ENCODE data around the gene CTSV. TPM values are rescaled to one million over a fixed set of nuclear protein-coding genes. Genes with fewer than 3 reads are reported as not detected.
A peak's percentile ranks its signal among the peaks of the same experiment; 100 is the strongest.
"Not testable (repeated sequence)": the region's sequence is repeated elsewhere in the genome, so short reads cannot be mapped to it uniquely, and the experiment has no call there.

The CTSV gene
- total RNA-seq, 1 experiment from 2014 or later: 2.8 TPM

DNA sequence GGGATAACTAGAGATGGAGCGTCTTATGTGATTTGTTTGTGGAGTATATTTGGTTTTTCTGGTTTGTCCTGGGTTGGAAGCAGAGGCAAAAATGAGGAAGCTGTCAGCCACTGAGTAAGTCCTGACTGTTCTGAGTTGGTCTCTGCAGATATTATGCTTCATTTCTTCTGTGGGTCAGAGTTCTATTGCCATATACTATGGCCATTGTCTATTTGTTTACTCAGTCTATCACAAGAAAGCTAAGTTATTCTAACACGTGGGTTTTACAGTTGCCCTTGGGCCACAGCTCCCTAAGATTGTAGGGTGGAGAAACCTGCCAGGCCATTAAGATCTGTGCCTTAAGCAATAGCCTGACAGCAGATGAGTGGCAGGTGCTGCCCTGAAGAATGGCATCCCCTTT, 3.0 kb upstream of the CTSV start:
- Mint-ChIP-seq H3K27ac (ENCODE audit: low read depth, unreplicated experiment) (no peak overlapping the region), H3K9me3 (ENCODE audit: unreplicated experiment) (no peaks in the 10 kb centered on the region), H3K27me3 (ENCODE audit: insufficient read depth, unreplicated experiment) (no peaks in the 10 kb centered on the region), H3K4me1 (ENCODE audit: insufficient read depth, unreplicated experiment) (peaks cover 9% of the 10 kb centered on the region), H3K4me3 (ENCODE audit: unreplicated experiment) (no peak overlapping the region), H3K36me3 (ENCODE audit: insufficient read depth, unreplicated experiment) (no peaks in the 10 kb centered on the region)
- BruUV-seq (replicated peaks): no TSS peak
- DNase-seq (ENCODE audit: unreplicated experiment): no peak
- TF ChIP-seq, protein P1, sequence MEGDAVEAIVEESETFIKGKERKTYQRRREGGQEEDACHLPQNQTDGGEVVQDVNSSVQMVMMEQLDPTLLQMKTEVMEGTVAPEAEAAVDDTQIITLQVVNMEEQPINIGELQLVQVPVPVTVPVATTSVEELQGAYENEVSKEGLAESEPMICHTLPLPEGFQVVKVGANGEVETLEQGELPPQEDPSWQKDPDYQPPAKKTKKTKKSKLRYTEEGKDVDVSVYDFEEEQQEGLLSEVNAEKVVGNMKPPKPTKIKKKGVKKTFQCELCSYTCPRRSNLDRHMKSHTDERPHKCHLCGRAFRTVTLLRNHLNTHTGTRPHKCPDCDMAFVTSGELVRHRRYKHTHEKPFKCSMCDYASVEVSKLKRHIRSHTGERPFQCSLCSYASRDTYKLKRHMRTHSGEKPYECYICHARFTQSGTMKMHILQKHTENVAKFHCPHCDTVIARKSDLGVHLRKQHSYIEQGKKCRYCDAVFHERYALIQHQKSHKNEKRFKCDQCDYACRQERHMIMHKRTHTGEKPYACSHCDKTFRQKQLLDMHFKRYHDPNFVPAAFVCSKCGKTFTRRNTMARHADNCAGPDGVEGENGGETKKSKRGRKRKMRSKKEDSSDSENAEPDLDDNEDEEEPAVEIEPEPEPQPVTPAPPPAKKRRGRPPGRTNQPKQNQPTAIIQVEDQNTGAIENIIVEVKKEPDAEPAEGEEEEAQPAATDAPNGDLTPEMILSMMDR (IDR thresholded peaks at IDR 0.05; ENCODE audit: unreplicated experiment): no peak
- POLR2A ChIA-PET: interaction anchor here (0.6 to 1.6 kb wide), 3 partner anchors 170 to 395 kb away, joined by 3 to 5 read pairs (median 3); partner anchors contain the start of gene ZNF782
- intact Hi-C loops (cut with micrococcal nuclease): no loop called here
- CTCF ChIA-PET: interaction anchor here (0.6 kb wide), 1 partner anchor 166 kb away, joined by 3 read pairs; no protein-coding TSS in a partner anchor

DNA sequence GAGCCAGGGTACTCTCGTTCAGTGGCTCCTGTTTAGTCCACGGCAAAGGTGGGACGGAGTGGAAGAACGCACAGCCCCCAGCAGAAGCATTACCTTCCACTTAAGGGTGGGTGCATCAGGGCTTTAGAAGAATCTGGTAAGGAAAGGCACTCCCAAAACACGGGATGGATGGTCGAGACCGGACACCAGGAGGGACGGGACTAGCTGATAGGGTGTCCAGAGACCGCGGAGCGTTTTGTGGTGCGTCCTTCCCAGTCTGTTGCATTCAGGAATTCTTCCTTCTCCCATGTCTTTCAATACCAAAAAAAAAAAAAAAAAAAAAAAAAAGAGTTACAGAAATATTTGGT, 545 bp upstream of the CTSV start:
- Mint-ChIP-seq H3K4me3 (ENCODE audit: unreplicated experiment) (peak overlapping the region; percentile 86), H3K27ac (ENCODE audit: low read depth, unreplicated experiment) (no peak overlapping the region), H3K9me3 (ENCODE audit: unreplicated experiment) (no peaks in the 10 kb centered on the region), H3K36me3 (ENCODE audit: insufficient read depth, unreplicated experiment) (no peaks in the 10 kb centered on the region), H3K27me3 (ENCODE audit: insufficient read depth, unreplicated experiment) (no peaks in the 10 kb centered on the region), H3K4me1 (ENCODE audit: insufficient read depth, unreplicated experiment) (no peaks in the 10 kb centered on the region)
- no TSS peak for BruUV-seq (replicated peaks)
- CTCF ChIA-PET: interaction anchor here (0.7 to 1.0 kb wide), 2 partner anchors 10 to 1605 kb away, joined by 3 to 4 read pairs; no protein-coding TSS in a partner anchor
- POLR2A ChIA-PET: interaction anchor here (0.9 to 1.9 kb wide), 5 partner anchors 10 to 183 kb away, joined by 3 to 6 read pairs (median 3); no protein-coding TSS in a partner anchor
- TF ChIP-seq, protein P1 (IDR thresholded peaks at IDR 0.05; ENCODE audit: unreplicated experiment): no peak
- DNase-seq (ENCODE audit: unreplicated experiment): peak; percentile 31
- intact Hi-C loops (cut with micrococcal nuclease): loop anchor here (10.0 kb wide), 1 partner anchor 65 kb away; no protein-coding TSS in a partner anchor

DNA sequence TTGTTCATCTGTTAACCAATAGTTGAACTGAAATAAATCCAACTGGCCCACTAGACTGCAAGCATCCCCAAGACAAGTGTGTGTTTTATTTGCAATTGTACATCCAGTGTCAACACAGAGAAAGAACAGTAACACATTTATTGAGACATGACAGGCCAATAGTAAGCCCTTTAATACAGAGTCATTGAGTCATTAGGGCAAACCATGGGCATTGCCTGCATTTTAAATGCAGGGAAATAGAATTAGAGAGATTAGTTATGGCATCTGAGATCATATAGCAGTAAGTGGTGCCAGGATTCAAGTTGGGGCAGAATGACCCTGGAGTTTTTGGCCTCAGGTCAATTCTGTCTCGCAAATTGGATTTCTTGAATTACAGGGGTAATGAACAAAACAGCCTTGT, 15.4 kb downstream of the CTSV start:
- CTCF ChIA-PET: not testable (repeated sequence)

DNA sequence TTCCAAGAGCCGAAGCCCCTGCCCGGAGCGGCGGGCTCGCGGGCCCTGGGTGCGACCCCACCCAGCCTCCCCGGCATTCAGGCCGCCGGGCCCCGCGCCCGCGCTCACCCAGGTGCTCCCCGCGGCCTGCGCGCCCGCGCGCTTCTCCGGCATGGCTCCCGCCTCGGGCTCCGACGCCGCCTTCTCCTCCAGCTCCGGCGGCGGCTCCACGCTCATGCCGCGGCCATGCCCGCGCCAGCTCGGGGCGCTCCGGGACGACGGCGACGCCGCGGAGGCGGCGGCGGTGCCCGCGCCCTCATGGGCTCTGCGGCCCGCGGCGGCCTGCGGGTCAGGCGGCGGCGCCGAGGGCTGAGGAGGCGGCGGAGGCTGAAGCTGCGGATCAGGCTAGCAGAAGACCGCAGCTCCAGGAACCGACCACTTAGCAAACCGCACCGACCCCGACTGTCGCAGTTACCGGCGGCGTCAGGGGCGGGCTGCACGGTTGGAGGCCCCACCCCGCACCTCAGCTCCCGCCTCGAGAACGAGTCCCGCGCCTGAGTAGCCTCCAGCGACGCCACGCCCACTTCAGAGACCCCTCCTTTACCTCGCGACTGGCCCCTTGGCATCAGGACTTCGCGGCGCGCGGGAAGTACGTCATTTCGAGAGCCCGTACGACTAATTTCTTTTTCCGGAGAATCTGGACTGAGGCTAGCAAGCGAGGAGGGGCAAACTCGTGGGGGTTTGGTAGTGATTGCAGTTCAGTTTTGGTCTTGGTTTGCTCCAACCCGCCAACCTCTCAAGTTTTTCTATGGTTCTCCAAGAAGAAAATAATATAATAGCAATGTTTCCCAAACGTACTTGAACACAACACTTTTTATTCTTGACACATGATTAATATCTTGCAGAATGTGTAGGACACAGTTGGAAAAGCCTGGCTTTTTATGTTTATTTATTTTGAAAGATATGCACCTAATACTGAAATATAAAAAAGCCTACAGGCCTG, 25.5 kb downstream of the CTSV start:
- CTCF ChIA-PET; H3K27me3 Mint-ChIP-seq (ENCODE audit: insufficient read depth, unreplicated experiment); H3K4me1 Mint-ChIP-seq (ENCODE audit: insufficient read depth, unreplicated experiment); intact Hi-C loops (cut with micrococcal nuclease); H3K9me3 Mint-ChIP-seq (ENCODE audit: unreplicated experiment); H3K36me3 Mint-ChIP-seq (ENCODE audit: insufficient read depth, unreplicated experiment): not testable (repeated sequence)
- peak; percentile 61 for DNase-seq (ENCODE audit: unreplicated experiment)
- POLR2A ChIA-PET: interaction anchor here (0.7 to 1.4 kb wide), 7 partner anchors 25 to 225 kb away, joined by 3 to 5 read pairs (median 4); no protein-coding TSS in a partner anchor
- Mint-ChIP-seq H3K27ac (ENCODE audit: low read depth, unreplicated experiment) (peak overlapping the region; percentile 88), H3K4me3 (ENCODE audit: unreplicated experiment) (peak overlapping the region; percentile 82)
- TSS peak; percentile 99 for BruUV-seq (replicated peaks)

More for the DNA sequence above, 15.4 kb downstream of the CTSV start:
- BruUV-seq (replicated peaks); H3K9me3 Mint-ChIP-seq (ENCODE audit: unreplicated experiment); H3K4me3 Mint-ChIP-seq (ENCODE audit: unreplicated experiment); H3K27ac Mint-ChIP-seq (ENCODE audit: low read depth, unreplicated experiment); DNase-seq (ENCODE audit: unreplicated experiment); POLR2A ChIA-PET; H3K4me1 Mint-ChIP-seq (ENCODE audit: insufficient read depth, unreplicated experiment); H3K36me3 Mint-ChIP-seq (ENCODE audit: insufficient read depth, unreplicated experiment); intact Hi-C loops (cut with micrococcal nuclease); H3K27me3 Mint-ChIP-seq (ENCODE audit: insufficient read depth, unreplicated experiment): not testable (repeated sequence)

DNA sequence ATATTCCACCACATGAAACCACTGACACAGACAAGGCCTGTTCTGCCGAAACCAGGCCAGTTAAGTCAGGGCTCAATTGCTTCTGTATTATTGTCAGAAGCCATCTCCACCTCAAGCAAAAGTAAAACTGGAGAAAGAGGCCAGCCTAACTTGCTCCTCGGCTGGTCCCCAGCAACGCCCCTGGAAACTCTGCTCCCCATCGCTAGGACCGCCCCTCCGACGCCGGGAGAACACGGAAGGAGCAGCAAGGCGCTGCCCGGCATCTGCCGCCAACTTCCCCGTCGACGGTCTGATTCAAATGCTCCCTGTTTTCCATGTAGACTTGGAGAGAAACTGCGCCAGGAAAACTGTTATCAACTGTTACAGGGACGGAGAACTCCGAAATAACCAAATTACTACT, 26.3 kb downstream of the CTSV start:
- BruUV-seq (replicated peaks); H3K4me1 Mint-ChIP-seq (ENCODE audit: insufficient read depth, unreplicated experiment); H3K27me3 Mint-ChIP-seq (ENCODE audit: insufficient read depth, unreplicated experiment); H3K9me3 Mint-ChIP-seq (ENCODE audit: unreplicated experiment); CTCF ChIA-PET; intact Hi-C loops (cut with micrococcal nuclease); H3K36me3 Mint-ChIP-seq (ENCODE audit: insufficient read depth, unreplicated experiment): not testable (repeated sequence)
- DNase-seq (ENCODE audit: unreplicated experiment): peak; percentile 20
- POLR2A ChIA-PET: interaction anchor here (0.7 to 1.2 kb wide), 2 partner anchors 120 to 137 kb away, joined by 3 to 5 read pairs; no protein-coding TSS in a partner anchor
- Mint-ChIP-seq H3K27ac (ENCODE audit: low read depth, unreplicated experiment) (peak overlapping the region; percentile 76), H3K4me3 (ENCODE audit: unreplicated experiment) (peak overlapping the region; percentile 82)

DNA sequence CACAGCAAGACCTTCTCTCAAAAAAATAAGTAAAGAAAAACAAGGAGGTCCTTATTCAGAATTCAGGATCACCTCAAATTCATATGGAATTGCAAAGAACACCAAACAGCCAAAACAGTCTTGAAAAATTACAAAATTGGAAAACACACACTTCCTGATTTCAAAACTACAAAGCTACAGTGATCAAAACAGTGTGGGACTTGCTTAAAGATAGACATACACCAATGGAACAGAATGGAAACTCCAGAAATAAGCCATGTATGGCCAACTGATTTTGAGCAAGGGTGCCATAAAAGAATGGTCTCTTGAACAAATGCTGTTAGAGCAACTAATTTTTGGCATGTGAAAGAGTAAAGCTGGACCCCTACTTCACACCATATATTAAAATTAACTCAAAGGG, 36.7 kb downstream of the CTSV start:
- intact Hi-C loops (cut with micrococcal nuclease); H3K4me3 Mint-ChIP-seq (ENCODE audit: unreplicated experiment); H3K27me3 Mint-ChIP-seq (ENCODE audit: insufficient read depth, unreplicated experiment); POLR2A ChIA-PET; H3K36me3 Mint-ChIP-seq (ENCODE audit: insufficient read depth, unreplicated experiment); DNase-seq (ENCODE audit: unreplicated experiment); BruUV-seq (replicated peaks); CTCF ChIA-PET; H3K27ac Mint-ChIP-seq (ENCODE audit: low read depth, unreplicated experiment); H3K9me3 Mint-ChIP-seq (ENCODE audit: unreplicated experiment): not testable (repeated sequence)
- H3K4me1 Mint-ChIP-seq (ENCODE audit: insufficient read depth, unreplicated experiment): peaks cover 15% of the 10 kb centered on the region

DNA sequence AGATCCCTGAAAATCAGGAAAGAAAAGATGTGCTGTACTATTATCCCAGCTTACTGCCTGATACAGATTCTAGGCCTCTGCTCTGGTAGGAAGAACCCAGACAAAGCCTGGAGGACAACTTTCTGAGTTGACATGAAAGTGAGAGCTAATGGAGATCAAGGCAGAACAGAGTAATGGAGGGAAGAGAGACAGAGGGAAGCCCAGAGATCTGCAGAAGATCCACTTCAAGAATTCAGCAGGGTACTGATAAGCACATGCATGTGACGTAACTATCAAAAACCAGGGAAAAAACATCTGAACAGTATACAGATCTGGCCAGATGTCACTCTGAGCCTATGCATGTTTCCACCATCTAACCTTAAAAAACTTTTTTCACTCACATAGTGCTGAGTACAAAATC, 37.6 kb downstream of the CTSV start:
- POLR2A ChIA-PET; CTCF ChIA-PET; H3K4me3 Mint-ChIP-seq (ENCODE audit: unreplicated experiment); H3K9me3 Mint-ChIP-seq (ENCODE audit: unreplicated experiment); BruUV-seq (replicated peaks); H3K36me3 Mint-ChIP-seq (ENCODE audit: insufficient read depth, unreplicated experiment); H3K27me3 Mint-ChIP-seq (ENCODE audit: insufficient read depth, unreplicated experiment); H3K27ac Mint-ChIP-seq (ENCODE audit: low read depth, unreplicated experiment); DNase-seq (ENCODE audit: unreplicated experiment); intact Hi-C loops (cut with micrococcal nuclease): not testable (repeated sequence)
- H3K4me1 Mint-ChIP-seq (ENCODE audit: insufficient read depth, unreplicated experiment): peaks cover 15% of the 10 kb centered on the region
